Trophoblast cell (in vitro differentiated cells and primary cell): ENCODE data around the gene ZNF552.

Source experiments
- DNase-seq, 2 donors: peaks; one replicate each; pipeline ENCODE4 v3.0.0-alpha.2; 2016
- H2AFZ ChIP-seq: 2 replicates; pipeline ENCODE4 v1.6.1; 2013; ENCODE audit warnings: low read length, moderate library complexity, mild to moderate bottlenecking; ENCODE audit not compliant: insufficient read depth, poor library complexity
- H2AK5ac ChIP-seq: 2 replicates; pipeline ENCODE4 v1.6.1; 2013; ENCODE audit warnings: mild to moderate bottlenecking, low read length
- H2BK120ac ChIP-seq: 2 replicates; pipeline ENCODE4 v1.6.1; 2013; ENCODE audit warnings: low read length, mild to moderate bottlenecking, moderate library complexity; ENCODE audit not compliant: insufficient read depth, poor library complexity
- H2BK12ac ChIP-seq: 2 replicates; pipeline ENCODE4 v1.6.1; 2013; ENCODE audit warnings: mild to moderate bottlenecking, low read length, moderate library complexity
- H2BK5ac ChIP-seq: 2 replicates; pipeline ENCODE4 v1.6.1; 2013; ENCODE audit warnings: low read length, low read depth, moderate library complexity, mild to moderate bottlenecking; ENCODE audit not compliant: poor library complexity
- H3K14ac ChIP-seq: 2 replicates; pipeline ENCODE4 v1.6.1; 2013; ENCODE audit warnings: mild to moderate bottlenecking, low read length
- H3K18ac ChIP-seq: 2 replicates; pipeline ENCODE4 v1.6.1; 2013; ENCODE audit warnings: mild to moderate bottlenecking, low read length
- H3K23ac ChIP-seq: 2 replicates; pipeline ENCODE4 v1.6.1; 2013; ENCODE audit warnings: low read length
- H3K27ac ChIP-seq: 2 replicates; pipeline ENCODE4 v1.5.1; 2013; ENCODE audit warnings: low read depth, mild to moderate bottlenecking, inconsistent platforms, low read length, moderate library complexity
- H3K27me3 ChIP-seq: 2 replicates; pipeline ENCODE4 v1.6.1; 2013; ENCODE audit warnings: inconsistent platforms, mild to moderate bottlenecking, low read length, moderate library complexity; ENCODE audit not compliant: insufficient read depth
- H3K36me3 ChIP-seq, 2 experiments: 1 replicate in 1 of 2; 2 replicates in 1 of 2; pipeline ENCODE4 v1.6.1; 2013; ENCODE audit warnings: low read length in 2 of 2, mild to moderate bottlenecking in 2 of 2, moderate library complexity in 1 of 2; ENCODE audit not compliant: insufficient read depth in 2 of 2, control insufficient read depth in 1 of 2
- H3K4ac ChIP-seq: 2 replicates; pipeline ENCODE4 v1.6.1; 2013; ENCODE audit warnings: low read depth, mild to moderate bottlenecking, low read length, moderate library complexity
- H3K4me1 ChIP-seq, 2 experiments: 1 replicate in 1 of 2; 2 replicates in 1 of 2; pipeline ENCODE4 v1.6.1; 2013; ENCODE audit warnings: low read length in 2 of 2, mild to moderate bottlenecking in 2 of 2, moderate library complexity in 1 of 2; ENCODE audit not compliant: insufficient read depth in 2 of 2, control insufficient read depth in 1 of 2
- H3K4me2 ChIP-seq: 2 replicates; pipeline ENCODE4 v1.6.1; 2013; ENCODE audit warnings: inconsistent platforms, mild to moderate bottlenecking, low read length, moderate library complexity
- H3K4me3 ChIP-seq: 2 replicates; pipeline ENCODE4 v1.5.1; 2013; ENCODE audit warnings: mild to moderate bottlenecking, low read depth, low read length, inconsistent platforms
- H3K79me1 ChIP-seq: one replicate; pipeline ENCODE4 v1.6.1; 2013; ENCODE audit warnings: low read length
- H3K79me2 ChIP-seq: 2 replicates; pipeline ENCODE4 v1.6.1; 2013; ENCODE audit warnings: low read length, mild to moderate bottlenecking; ENCODE audit not compliant: control insufficient read depth, insufficient read depth, poor library complexity
- H3K9ac ChIP-seq: 2 replicates; pipeline ENCODE4 v1.6.1; 2013; ENCODE audit warnings: mild to moderate bottlenecking, low read length
- H3K9me3 ChIP-seq: 2 replicates; pipeline ENCODE4 v1.6.1; 2013; ENCODE audit warnings: low read depth, mild to moderate bottlenecking, control low read depth, inconsistent platforms, low read length; ENCODE audit not compliant: insufficient read depth
- H4K12ac ChIP-seq: 2 replicates; pipeline ENCODE4 v1.6.1; 2013; ENCODE audit warnings: low read depth, mild to moderate bottlenecking, low read length, moderate library complexity
- H4K8ac ChIP-seq: 2 replicates; pipeline ENCODE4 v1.6.1; 2013; ENCODE audit warnings: low read depth, mild to moderate bottlenecking, low read length, moderate library complexity
- H4K91ac ChIP-seq: one replicate; pipeline ENCODE4 v1.6.1; 2013; ENCODE audit warnings: low read depth, mild to moderate bottlenecking, low read length, moderate library complexity
- WGBS: extraction: QIAGEN DNeasy Blood & Tissue Kit; methylation state at CpG from one replicate; pipeline ENCODE4 v1.1.7; 2013; ENCODE audit warnings: missing lambda C conversion rate; ENCODE audit not compliant: insufficient read length, insufficient coverage; ENCODE audit errors: extremely low coverage; 5-methylcytosine and 5-hydroxymethylcytosine counted together

Gene ZNF552

DNA sequence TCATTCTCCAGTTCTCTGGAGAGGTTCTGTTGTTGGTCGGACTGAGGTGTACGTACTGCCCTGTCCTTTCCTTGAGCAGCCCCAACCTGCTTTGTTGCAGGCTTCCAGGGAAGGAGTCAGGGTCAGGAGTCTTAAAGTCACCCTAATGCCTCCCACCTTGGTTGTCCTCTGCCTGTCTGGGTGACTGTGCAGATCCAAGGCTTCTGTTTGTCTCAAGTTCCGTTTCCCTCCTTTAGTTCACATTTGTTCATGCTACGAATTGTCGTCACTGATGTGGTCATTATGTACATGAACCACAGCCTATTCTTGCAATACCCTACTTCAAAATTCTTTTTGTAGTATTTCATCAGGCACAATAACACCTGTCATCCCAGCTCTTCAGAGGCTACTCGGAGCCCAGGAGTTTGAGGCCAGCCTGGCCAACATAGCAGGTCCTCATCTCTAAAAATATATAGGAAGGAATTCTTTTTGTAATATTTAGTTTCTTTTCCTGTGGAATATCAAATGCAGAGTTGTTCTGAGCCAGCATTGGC is 37.9 kb downstream of the ZNF552 start:
- WGBS, result no CpG with 5 or more reads among the region's 6 CpGs
- H2AK5ac ChIP-seq, result no peak overlapping the region
- H3K4me1 ChIP-seq, result no peaks in the 10 kb centered on the region
- H3K4me2 ChIP-seq, result no peak overlapping the region
- no peak overlapping the region for H4K91ac ChIP-seq
- no peak overlapping the region for H3K27ac ChIP-seq
- H3K23ac ChIP-seq, result no peak overlapping the region
- peaks cover 2% of the 10 kb centered on the region for H3K79me2 ChIP-seq
- no peak overlapping the region for H3K14ac ChIP-seq
- H4K12ac ChIP-seq, result no peak overlapping the region
- DNase-seq, result no peak
- no peak overlapping the region for H2BK120ac ChIP-seq
- H3K27me3 ChIP-seq, result no peaks in the 10 kb centered on the region
- H2BK5ac ChIP-seq, result no peak overlapping the region
- no peak overlapping the region for H2AFZ ChIP-seq
- H3K18ac ChIP-seq, result no peak overlapping the region
- no peak overlapping the region for H3K4ac ChIP-seq
- no peak overlapping the region for H3K9ac ChIP-seq
- H3K9me3 ChIP-seq, result no peaks in the 10 kb centered on the region
- H2BK12ac ChIP-seq, result no peak overlapping the region
- H3K36me3 ChIP-seq, result peaks cover 22 to 53% of the 10 kb centered on the region in 2 experiments
- H3K79me1 ChIP-seq, result no peaks in the 10 kb centered on the region
- H3K4me3 ChIP-seq, result no peak overlapping the region
- H4K8ac ChIP-seq, result no peak overlapping the region

DNA sequence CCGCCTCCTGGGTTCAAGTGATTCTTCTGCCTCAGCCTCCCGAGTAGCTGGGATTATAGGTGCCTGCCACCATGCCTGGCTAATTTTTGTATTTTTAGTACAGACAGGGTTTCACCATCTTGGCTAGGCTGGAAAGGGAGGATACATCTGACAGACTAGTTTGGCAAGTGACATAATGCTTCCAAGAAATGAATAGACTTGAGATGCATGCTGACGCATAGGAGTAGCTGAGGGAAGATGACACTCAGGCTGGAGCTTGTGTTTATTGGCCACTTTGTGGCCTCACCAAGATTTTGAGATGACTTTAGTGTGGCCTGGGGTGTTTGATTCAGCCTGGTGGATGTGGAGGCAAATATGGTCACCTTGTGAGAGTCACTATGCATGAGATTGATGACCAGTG is 41.2 kb downstream of the ZNF552 start:
- Histone ChIP-seq H3K18ac (no peak overlapping the region), H2AK5ac (no peak overlapping the region), H3K4ac (peak overlapping the region; percentile 93), H3K79me1 (peaks cover 4% of the 10 kb centered on the region), H3K4me2 (no peak overlapping the region), H2BK12ac (no peak overlapping the region), H3K9ac (no peak overlapping the region), H3K14ac (no peak overlapping the region), H3K79me2 (peaks cover 15% of the 10 kb centered on the region), H4K91ac (no peak overlapping the region), H4K8ac (no peak overlapping the region), H3K4me3 (no peak overlapping the region), H3K9me3 (no peaks in the 10 kb centered on the region), H3K27ac (no peak overlapping the region), H2BK120ac (no peak overlapping the region), H4K12ac (no peak overlapping the region), H3K4me1 (peaks cover 7 to 9% of the 10 kb centered on the region in 2 experiments), H3K23ac (no peak overlapping the region), H3K27me3 (no peaks in the 10 kb centered on the region), H2BK5ac (no peak overlapping the region), H3K36me3 (peaks cover 24 to 39% of the 10 kb centered on the region in 2 experiments), H2AFZ (no peak overlapping the region)
- WGBS, result no CpG with 5 or more reads among the region's 3 CpGs
- DNase-seq, result no peak

DNA sequence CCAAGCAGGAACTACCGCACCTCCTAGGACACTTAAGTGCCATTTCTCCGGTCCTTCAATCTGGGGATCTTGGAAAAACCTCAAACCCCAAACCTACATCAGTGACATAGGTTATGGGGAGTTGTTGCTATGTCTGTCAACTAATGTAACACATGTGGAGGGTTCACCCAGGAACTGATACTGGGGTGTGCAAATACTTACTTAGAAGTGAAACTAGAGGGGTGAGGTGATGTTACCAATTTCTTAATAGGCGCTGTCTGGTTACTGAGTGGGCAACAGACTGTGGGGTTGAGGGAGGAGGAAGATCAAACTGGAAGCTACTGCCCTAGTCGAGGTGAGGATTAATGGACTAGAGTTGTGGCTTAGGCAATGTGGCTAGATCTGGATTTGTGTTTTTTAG is 43.3 kb downstream of the ZNF552 start:
- no peaks in the 10 kb centered on the region for H3K27me3 ChIP-seq

GRCh38 chr19:57769345-57770131 is 45.2 kb downstream of the ZNF552 start, which contains the start of gene ZNF586:
ZNF586 (plus strand) TSS chr19:57769676; CDS start chr19:57769843, 167 bp downstream.
- Histone ChIP-seq H3K9me3 (no peaks in the 10 kb centered on the region), H3K18ac (peak within 1 kb of the TSS; percentile 87), H3K79me1 (peaks cover 4% of the 10 kb centered on the region), H3K14ac (peak within 1 kb of the TSS; percentile 89), H2AK5ac (peak within 1 kb of the TSS; percentile 97), H4K8ac (peak within 1 kb of the TSS; percentile 96), H2BK5ac (no peak within 1 kb of the TSS), H3K4me2 (peak within 1 kb of the TSS; percentile 53), H3K36me3 (peaks cover 11 to 13% of the 10 kb centered on the region in 2 experiments), H3K4me1 (peaks cover 7 to 9% of the 10 kb centered on the region in 2 experiments), H3K4ac (peak within 1 kb of the TSS; percentile 93), H4K12ac (peak within 1 kb of the TSS; percentile 90), H3K4me3 (peak within 1 kb of the TSS; percentile 83), H2AFZ (peak within 1 kb of the TSS; percentile 79), H3K27me3 (no peaks in the 10 kb centered on the region), H3K79me2 (peaks cover 15% of the 10 kb centered on the region), H2BK12ac (no peak within 1 kb of the TSS), H3K23ac (no peak within 1 kb of the TSS), H3K27ac (peak within 1 kb of the TSS; percentile 71), H2BK120ac (peak within 1 kb of the TSS; percentile 81), H4K91ac (peak within 1 kb of the TSS; percentile 80), H3K9ac (peak within 1 kb of the TSS; percentile 83)
- DNase-seq, result peak; percentile 96 to 97
- WGBS, result no CpG with 5 or more reads among the region's 61 CpGs

More for the DNA sequence above, 43.3 kb downstream of the ZNF552 start:
- H2BK12ac ChIP-seq, result no peak overlapping the region
- no peak overlapping the region for H4K12ac ChIP-seq
- no peak overlapping the region for H4K8ac ChIP-seq
- no peak overlapping the region for H3K4me2 ChIP-seq
- H3K4ac ChIP-seq, result peak overlapping the region; percentile 76
- H3K79me1 ChIP-seq, result peaks cover 4% of the 10 kb centered on the region
- peaks cover 14 to 23% of the 10 kb centered on the region in 2 experiments for H3K36me3 ChIP-seq
- no peak overlapping the region for H3K9ac ChIP-seq
- peaks cover 7 to 9% of the 10 kb centered on the region in 2 experiments for H3K4me1 ChIP-seq
- no peak overlapping the region for H3K4me3 ChIP-seq
- no peak overlapping the region for H4K91ac ChIP-seq
- H3K9me3 ChIP-seq, result no peaks in the 10 kb centered on the region
- H2AFZ ChIP-seq, result no peak overlapping the region
- DNase-seq, result no peak
- no peak overlapping the region for H3K23ac ChIP-seq
- H3K18ac ChIP-seq, result no peak overlapping the region
- no peak overlapping the region for H3K27ac ChIP-seq
- no peak overlapping the region for H3K14ac ChIP-seq
- no CpG with 5 or more reads among the region's 4 CpGs for WGBS
- H2BK120ac ChIP-seq, result no peak overlapping the region
- H3K79me2 ChIP-seq, result peaks cover 15% of the 10 kb centered on the region
- no peak overlapping the region for H2BK5ac ChIP-seq
- no peak overlapping the region for H2AK5ac ChIP-seq
